8988T (cell line): ENCODE results near the gene GINS1.

ENCODE experiments used
- DNase-seq: peaks from one replicate; pipeline ENCODE4 v3.0.0; 2011

Gene GINS1

DNA sequence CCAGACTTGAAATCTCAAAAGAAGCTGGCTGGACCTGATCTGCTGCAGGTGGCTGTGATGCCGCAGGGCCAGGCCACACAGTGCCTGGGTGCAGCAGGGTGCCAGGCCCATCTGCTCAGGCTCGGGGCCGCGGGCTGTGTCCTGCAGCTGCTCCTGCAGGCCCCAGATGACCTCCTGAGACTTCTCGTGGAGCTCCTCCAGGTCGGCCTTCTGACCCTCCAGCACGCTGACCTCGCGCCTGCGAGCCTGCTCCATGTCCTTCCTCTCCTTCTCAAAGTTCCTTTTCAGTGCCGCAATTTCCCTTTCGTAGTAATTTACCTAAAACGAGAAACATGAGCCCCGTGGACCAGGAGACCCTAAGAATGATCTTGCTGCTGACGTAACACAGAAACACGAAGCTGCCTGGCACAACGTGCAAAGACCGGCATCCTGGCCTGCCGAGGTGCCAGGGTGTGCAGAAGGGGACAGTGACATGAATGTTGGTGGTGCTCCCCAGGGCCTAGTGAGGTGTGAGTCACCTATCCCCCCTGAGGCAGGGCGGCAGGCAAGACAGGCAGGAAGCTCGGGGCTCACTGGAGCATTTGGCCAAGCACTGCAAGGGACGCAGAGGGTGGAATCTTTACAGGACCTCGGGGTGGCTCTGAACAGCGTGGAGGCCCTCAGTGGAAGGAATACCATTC, 71.6 kb downstream of the GINS1 start:
- no peak for DNase-seq

- DNase-seq, result no peak
These were observed 72.2 kb downstream of the GINS1 start for GRCh38 chr20:25479638-25480037.

DNA sequence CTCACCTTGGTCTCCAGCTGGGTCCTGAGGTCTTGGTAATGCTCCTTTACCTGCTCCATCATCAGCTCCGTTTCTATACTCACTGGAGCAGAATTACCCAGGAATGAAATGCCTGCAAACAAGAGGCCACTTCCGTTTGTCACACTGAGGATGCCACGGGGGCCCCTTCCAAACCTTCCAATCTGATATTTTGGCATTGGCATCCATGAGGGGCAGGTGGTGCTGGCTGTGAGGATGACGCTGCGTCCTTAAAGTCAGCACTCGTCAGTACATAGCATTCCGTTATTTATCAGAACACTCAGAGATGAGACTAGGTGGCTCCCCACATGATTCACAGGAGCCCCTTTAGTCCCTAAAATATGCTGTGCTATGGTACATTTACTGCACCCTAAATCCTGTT, 72.7 kb downstream of the GINS1 start:
- no peak for DNase-seq

GRCh38 chr20:25480797-25481196, 73.3 kb downstream of the GINS1 start:
- DNase-seq, result no peak

DNA sequence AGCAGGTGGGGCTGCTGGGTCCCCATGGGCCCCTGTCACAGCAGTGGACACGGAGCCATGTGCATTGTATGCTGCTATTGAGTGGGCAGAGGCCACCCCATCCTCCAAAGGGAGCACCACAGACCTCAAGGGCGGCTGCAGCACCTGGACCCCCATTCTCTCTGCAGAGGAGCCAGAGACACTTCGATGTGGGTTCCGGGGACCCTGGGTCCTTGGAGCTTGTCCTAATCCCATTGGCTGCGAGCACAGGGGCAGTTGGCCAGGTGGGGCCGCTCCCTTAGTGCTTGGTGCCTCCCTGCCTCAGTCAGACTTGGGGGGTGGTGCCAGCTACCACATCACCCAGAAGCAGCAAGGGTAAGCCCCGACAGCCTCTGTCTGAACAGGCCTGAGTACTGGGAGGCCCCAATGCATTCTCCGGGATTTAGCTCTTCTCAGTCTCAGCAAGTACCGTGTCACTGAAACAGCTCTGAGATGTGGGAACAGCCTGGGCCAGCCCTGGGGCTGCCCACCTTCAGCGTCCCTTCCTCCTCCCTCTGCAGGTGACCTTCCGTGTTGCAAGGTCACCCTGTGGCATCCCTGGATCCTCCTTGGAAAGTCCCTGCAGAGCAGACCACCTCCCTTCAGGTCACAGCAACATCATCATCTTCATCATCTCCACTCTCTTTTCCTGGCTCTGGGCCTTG, 73.9 kb downstream of the GINS1 start:
- no peak for DNase-seq

GRCh38 chr20:25481918-25482253, 74.4 kb downstream of the GINS1 start:
- no peak for DNase-seq

DNA sequence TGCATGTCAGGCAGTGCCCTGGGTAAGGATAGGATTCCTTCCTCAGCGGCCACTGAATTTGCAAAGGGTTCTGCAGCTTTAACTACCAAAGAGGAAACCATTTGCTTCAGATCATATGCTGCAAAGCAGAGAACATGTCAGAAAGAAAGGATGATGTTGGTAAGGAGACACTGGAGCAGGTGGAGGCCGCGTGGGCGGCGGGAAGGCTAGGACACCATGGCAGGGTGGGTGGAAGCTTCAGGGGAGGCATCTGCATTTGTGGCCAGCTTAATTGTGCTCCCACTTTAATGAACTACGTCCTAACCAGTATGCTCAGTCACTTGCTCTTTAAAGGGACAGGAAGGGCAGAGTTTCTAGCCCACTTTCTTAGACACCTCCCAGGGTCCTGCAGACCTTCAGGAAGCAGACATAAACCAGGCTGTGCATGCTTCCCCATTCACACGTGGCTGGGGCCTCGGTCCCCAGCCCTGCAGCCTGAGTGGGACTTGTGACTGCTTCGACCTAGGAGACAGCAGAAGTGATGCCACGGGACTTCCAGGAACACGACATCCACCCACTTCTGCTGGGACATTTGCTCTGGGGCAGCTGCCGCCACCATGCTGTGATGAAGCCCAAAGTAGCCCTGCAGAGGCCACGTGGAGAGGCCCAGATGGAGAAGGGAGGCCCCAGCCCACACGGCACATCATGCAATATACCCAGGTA, 76.1 kb downstream of the GINS1 start:
- no peak for DNase-seq

- no peak for DNase-seq
These were observed 76.9 kb downstream of the GINS1 start for GRCh38 chr20:25484224-25484846.

DNA sequence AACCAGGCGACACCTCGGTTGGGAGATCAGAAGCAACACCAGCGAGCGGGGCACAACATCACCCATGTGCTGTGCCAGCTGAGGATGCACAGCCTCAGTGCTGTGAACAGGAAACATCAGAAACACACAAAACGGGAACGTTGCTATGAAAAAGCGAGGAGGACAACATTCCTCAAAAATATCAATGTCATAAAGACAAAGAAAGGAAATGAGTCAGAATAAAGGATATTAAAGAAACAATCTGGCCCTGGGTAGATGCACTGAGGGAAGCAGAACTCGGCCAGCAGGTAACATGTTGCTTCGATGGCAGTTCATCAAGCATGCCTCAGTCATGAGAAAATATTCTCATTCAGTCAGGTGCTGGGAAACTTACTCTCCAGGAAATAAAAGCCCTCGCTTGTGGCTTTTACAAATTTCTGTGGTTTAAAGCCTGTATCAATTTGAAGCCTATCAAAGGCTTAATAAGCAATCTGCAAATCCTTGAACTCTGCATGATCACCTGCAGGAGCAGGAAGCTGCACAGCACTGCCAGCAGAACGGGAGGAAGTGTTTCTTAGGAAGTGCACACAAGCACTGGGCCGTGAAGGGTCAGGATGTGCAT, 77.5 kb downstream of the GINS1 start:
- DNase-seq, result no peak

DNA sequence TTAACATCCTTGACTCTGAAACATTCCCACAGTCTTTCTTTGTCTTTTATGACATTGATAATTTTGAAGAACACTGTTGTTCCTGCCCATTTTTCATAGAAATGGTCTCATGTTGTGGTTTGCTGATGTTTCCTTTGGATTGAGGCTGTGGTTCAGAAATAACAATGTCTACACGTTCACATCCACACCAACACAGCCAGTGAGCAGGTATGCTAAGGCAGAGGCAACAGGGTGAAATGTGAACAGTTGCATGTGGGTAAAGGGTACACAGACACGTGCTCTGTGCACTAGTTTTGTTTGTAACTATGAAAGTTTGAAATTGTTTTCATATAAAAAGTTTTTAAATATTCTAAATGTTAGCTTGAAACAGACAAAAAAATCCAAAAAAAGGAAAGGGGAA, 78.4 kb downstream of the GINS1 start:
- no peak for DNase-seq

GRCh38 chr20:25486377-25486776, 78.9 kb downstream of the GINS1 start:
- DNase-seq, result no peak

- no peak for DNase-seq
These were observed 79.8 kb downstream of the GINS1 start for GRCh38 chr20:25487306-25487705.

DNA sequence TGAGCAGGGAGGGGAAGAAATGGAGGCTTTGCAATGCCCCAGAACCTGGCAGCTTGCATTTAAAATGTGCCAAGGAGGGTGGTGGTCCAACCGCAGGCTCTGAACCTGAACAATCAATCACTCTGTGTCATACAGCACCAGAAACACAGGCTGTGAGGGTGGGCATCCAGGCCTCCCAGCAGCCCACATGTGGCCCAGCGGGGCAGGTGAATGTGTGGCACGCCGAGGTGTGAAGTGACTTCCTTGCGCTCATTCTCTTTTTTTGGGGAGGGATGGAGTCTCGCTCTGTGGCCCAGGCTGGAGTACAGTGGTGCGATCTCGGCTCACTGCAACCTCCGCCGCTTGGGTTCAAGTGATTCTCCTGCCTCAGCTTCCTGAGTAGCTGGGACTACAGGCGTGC, 80.5 kb downstream of the GINS1 start:
- no peak for DNase-seq

GRCh38 chr20:25489221-25489871, 81.9 kb downstream of the GINS1 start:
- no peak for DNase-seq

DNA sequence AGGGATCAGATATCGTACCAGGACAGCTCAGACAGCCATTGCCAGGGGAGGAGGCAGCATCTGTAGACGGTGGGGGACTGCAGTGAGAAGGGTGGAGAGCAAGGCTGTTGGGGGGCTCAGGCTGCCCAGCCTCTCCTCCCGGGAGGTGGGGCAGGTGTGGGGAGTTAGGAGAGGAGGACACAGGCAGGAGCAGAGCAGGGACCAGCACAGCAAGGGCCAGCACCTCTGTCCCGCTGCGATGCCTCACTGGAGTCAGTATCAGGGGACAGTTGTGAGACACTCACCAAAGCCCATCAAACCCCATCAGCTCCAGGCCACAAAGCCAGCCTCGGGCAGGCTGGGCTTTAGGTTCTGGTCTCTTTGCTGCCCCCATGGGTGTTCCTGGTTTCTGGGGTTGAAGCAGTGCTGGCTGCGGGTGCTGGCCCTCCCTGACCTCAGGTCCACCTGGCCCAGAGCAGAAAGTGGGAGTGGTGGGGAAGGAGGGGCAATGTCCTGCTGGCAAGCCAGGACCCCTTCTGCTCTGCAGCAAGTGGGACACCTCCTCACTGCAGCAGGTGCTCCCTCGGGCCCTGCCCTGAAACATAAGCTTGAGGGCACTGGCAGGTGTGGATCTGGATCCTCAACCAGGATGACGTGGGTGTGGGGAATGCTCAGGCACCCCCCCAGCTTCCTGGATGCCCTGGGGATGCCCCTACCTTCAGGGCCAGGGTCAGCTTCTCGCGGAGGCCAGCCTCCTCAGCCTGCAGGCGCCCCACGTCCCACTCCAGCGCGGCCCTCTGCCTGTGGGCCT, 83.4 kb downstream of the GINS1 start:
- DNase-seq, result no peak

- no peak for DNase-seq
These were observed 84.1 kb downstream of the GINS1 start for GRCh38 chr20:25491446-25492038.

- no peak for DNase-seq
These were observed 85.7 kb downstream of the GINS1 start for GRCh38 chr20:25493137-25493536.

GRCh38 chr20:25493748-25494505, 86.5 kb downstream of the GINS1 start:
- no peak for DNase-seq

GRCh38 chr20:25494506-25495188, 87.2 kb downstream of the GINS1 start:
- no peak for DNase-seq

DNA sequence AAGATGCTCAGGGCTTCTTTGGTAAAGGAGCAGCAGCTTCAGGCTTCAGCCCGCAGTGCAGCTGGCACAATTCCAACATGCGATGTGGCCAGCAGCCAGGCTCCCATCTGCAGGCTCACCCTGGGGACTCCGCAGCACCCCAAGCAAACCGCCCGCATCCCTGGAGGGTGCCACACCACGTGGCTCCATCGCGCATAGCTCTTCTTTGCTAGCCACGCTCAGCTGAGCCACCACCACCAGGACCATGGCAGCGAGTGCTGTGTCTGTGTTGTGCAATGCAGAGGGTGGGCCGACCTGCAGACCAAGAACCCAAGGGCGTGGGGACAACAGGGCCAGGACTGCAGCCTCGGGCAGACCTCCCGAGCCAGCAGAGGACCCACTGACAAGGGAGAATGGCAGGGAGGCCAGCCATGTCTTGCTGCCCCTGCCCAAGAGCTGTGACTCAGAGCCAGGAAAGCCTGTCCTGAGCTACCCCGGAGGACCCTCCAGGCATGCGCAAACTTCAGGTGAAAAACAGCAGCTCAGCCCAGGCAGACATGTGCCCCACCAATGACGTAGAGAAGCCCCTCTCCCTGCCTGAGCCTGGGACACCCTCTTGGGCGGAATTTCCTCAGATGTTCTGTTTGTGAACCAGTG, 87.8 kb downstream of the GINS1 start:
- DNase-seq, result no peak
